Measurements from ENCODE around the gene PEAK1.

PEAK1 gene

DNA sequence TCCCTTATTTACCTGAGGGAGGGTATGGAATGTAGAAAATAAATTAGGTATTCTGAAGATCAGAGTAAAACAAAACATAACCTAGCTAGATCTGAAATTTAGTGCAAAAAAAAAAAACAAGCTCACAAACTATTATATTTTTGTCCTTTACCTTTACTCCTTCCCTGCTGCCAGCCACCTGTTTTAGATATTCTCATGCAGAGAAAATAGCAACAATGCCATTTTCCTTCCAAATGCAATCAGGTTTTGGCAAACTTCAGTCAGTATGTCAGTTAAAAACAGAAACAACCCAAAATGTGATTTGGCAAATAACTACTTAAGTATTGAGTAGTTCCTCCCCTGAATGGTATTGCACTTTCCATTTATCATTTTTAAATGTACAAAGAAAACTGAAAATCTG lies 35.8 kb downstream of the PEAK1 start:
- no peak overlapping the region for H3K4me3 ChIP-seq (ENCODE audit: low read length)
- no peaks in the 10 kb centered on the region for H3K27me3 ChIP-seq (ENCODE audit: insufficient read depth, low read length, poor library complexity)
- H3K27ac ChIP-seq (ENCODE audit: low read depth, low read length) = no peak overlapping the region
- no peak overlapping the region for H4K8ac ChIP-seq (ENCODE audit: low read depth, low read length)
- no peak overlapping the region for H3K18ac ChIP-seq (ENCODE audit: low read length)
- H2BK120ac ChIP-seq (ENCODE audit: low read depth, low read length) = no peak overlapping the region
- H3K4me2 ChIP-seq (ENCODE audit: low read length) = no peak overlapping the region
- no peaks in the 10 kb centered on the region for H3K4me1 ChIP-seq (ENCODE audit: control insufficient read depth, low read depth, low read length)
- H3K79me2 ChIP-seq (ENCODE audit: control insufficient read depth, insufficient read depth, low read length) = no peaks in the 10 kb centered on the region
- no peak overlapping the region for H2BK15ac ChIP-seq (replicated peaks; ENCODE audit: low read depth)
- no peak for DNase-seq
- H3K36me3 ChIP-seq (ENCODE audit: control insufficient read depth, insufficient read depth, low read length) = no peaks in the 10 kb centered on the region
- H3K9ac ChIP-seq (ENCODE audit: low read length) = no peak overlapping the region
- no peak overlapping the region for H4K5ac ChIP-seq (ENCODE audit: low read length)
- no peak overlapping the region for H2BK5ac ChIP-seq (ENCODE audit: low read length)
- no peak overlapping the region for H3K4ac ChIP-seq (ENCODE audit: low read depth, low read length)
- H3K79me1 ChIP-seq (ENCODE audit: low read length) = peaks cover 2% of the 10 kb centered on the region
- no peak overlapping the region for H3K23ac ChIP-seq (ENCODE audit: low read length)
- H3K56ac ChIP-seq (ENCODE audit: low read length) = no peak overlapping the region
- no peak overlapping the region for H2AK5ac ChIP-seq (ENCODE audit: low read length)

DNA sequence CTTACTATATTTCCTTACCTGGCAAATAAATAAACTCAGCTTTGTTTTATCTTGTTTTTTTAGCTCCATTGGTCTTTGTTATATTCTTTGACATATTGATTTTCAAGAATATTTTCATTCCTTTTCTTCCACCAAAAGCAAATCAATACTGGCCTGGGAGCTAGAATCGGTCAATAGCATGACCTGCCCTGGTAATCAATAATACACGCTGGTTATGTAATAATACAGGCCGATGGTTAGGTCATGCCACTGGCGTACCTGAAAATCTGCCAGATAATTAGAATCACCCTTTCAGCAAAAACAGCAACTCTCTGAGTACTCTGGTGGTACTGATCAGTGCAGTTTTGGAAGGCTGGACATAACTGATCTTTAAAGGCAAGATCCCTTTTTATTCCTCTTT lies 39.9 kb downstream of the PEAK1 start:
- Histone ChIP-seq H3K9ac (ENCODE audit: low read length) (no peak overlapping the region), H3K4me1 (ENCODE audit: control insufficient read depth, low read depth, low read length) (no peaks in the 10 kb centered on the region), H2BK5ac (ENCODE audit: low read length) (no peak overlapping the region), H3K27ac (ENCODE audit: low read depth, low read length) (no peak overlapping the region), H2BK120ac (ENCODE audit: low read depth, low read length) (no peak overlapping the region), H3K4me3 (ENCODE audit: low read length) (no peak overlapping the region), H3K79me1 (ENCODE audit: low read length) (peaks cover 2% of the 10 kb centered on the region), H3K79me2 (ENCODE audit: control insufficient read depth, insufficient read depth, low read length) (no peaks in the 10 kb centered on the region), H3K4me2 (ENCODE audit: low read length) (no peak overlapping the region), H2BK15ac (replicated peaks; ENCODE audit: low read depth) (no peak overlapping the region), H3K23ac (ENCODE audit: low read length) (no peak overlapping the region), H3K56ac (ENCODE audit: low read length) (no peak overlapping the region), H4K8ac (ENCODE audit: low read depth, low read length) (no peak overlapping the region), H3K27me3 (ENCODE audit: insufficient read depth, low read length, poor library complexity) (no peaks in the 10 kb centered on the region), H3K18ac (ENCODE audit: low read length) (no peak overlapping the region), H3K36me3 (ENCODE audit: control insufficient read depth, insufficient read depth, low read length) (no peaks in the 10 kb centered on the region), H4K5ac (ENCODE audit: low read length) (no peak overlapping the region), H3K4ac (ENCODE audit: low read depth, low read length) (no peak overlapping the region), H2AK5ac (ENCODE audit: low read length) (no peak overlapping the region)
- DNase-seq = no peak
- WGBS (ENCODE audit: extremely low coverage, insufficient coverage, low lambda C conversion rate) = no CpG with 5 or more reads among the region's 4 CpGs

DNA sequence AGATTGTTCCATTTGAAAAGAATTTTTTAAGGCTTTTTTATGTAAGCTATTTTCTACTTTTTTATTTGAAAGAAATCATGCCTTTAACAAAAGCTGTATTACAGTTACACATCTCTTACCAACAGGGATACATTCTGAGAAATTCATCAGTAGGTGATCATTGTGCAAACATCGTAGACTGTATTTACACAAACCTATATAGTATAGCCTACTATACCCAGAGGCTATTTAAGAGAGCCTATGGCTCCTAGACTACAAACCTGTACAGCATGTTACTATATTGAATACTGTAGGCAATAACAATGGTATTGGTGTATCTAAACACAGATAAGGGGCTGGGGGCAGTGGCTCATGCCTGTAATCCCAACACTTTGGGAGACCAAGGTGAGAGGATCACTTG lies 43.1 kb downstream of the PEAK1 start:
- H2AK5ac ChIP-seq (ENCODE audit: low read length) = no peak overlapping the region
- no peak overlapping the region for H3K9ac ChIP-seq (ENCODE audit: low read length)
- H3K4me3 ChIP-seq (ENCODE audit: low read length) = no peak overlapping the region
- H2BK15ac ChIP-seq (replicated peaks; ENCODE audit: low read depth) = no peak overlapping the region
- peaks cover 2% of the 10 kb centered on the region for H3K79me1 ChIP-seq (ENCODE audit: low read length)
- no peak for DNase-seq
- H3K36me3 ChIP-seq (ENCODE audit: control insufficient read depth, insufficient read depth, low read length) = no peaks in the 10 kb centered on the region
- no peak overlapping the region for H2BK120ac ChIP-seq (ENCODE audit: low read depth, low read length)
- no peaks in the 10 kb centered on the region for H3K79me2 ChIP-seq (ENCODE audit: control insufficient read depth, insufficient read depth, low read length)
- H3K4me1 ChIP-seq (ENCODE audit: control insufficient read depth, low read depth, low read length) = no peaks in the 10 kb centered on the region
- no peak overlapping the region for H3K4ac ChIP-seq (ENCODE audit: low read depth, low read length)
- H4K8ac ChIP-seq (ENCODE audit: low read depth, low read length) = no peak overlapping the region
- no peaks in the 10 kb centered on the region for H3K27me3 ChIP-seq (ENCODE audit: insufficient read depth, low read length, poor library complexity)
- no peak overlapping the region for H3K56ac ChIP-seq (ENCODE audit: low read length)
- no peak overlapping the region for H3K27ac ChIP-seq (ENCODE audit: low read depth, low read length)
- WGBS (ENCODE audit: extremely low coverage, insufficient coverage, low lambda C conversion rate) = no CpG with 5 or more reads among the region's 1 CpG
- H3K18ac ChIP-seq (ENCODE audit: low read length) = no peak overlapping the region
- no peak overlapping the region for H4K5ac ChIP-seq (ENCODE audit: low read length)
- H2BK5ac ChIP-seq (ENCODE audit: low read length) = no peak overlapping the region
- H3K23ac ChIP-seq (ENCODE audit: low read length) = no peak overlapping the region
- no peak overlapping the region for H3K4me2 ChIP-seq (ENCODE audit: low read length)

DNA sequence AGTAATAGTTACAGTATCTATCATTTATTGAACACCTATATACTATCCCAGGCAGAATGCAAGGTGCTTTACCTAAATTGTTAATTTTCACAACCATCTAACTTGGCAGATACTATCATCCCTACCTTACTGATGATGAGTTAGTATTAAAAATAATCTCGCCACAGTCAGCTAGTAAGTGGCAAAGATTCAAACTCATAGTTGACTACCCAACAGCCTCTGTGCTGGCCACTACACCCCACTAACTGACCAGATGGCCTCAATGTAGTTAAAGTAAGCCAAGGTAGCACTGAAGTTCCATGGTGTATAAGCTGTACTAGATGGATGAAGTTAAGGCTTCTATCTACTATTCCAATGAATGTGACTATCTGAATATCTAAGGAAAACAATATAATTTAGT lies 44.8 kb downstream of the PEAK1 start:
- Histone ChIP-seq H3K56ac (ENCODE audit: low read length) (no peak overlapping the region), H3K79me2 (ENCODE audit: control insufficient read depth, insufficient read depth, low read length) (no peaks in the 10 kb centered on the region), H2BK120ac (ENCODE audit: low read depth, low read length) (no peak overlapping the region), H3K27me3 (ENCODE audit: insufficient read depth, low read length, poor library complexity) (no peaks in the 10 kb centered on the region), H3K27ac (ENCODE audit: low read depth, low read length) (no peak overlapping the region), H3K79me1 (ENCODE audit: low read length) (no peaks in the 10 kb centered on the region), H2BK5ac (ENCODE audit: low read length) (no peak overlapping the region), H3K4me3 (ENCODE audit: low read length) (no peak overlapping the region), H3K18ac (ENCODE audit: low read length) (no peak overlapping the region), H3K4me2 (ENCODE audit: low read length) (no peak overlapping the region), H3K4me1 (ENCODE audit: control insufficient read depth, low read depth, low read length) (no peaks in the 10 kb centered on the region), H3K9ac (ENCODE audit: low read length) (no peak overlapping the region), H3K23ac (ENCODE audit: low read length) (no peak overlapping the region), H2AK5ac (ENCODE audit: low read length) (no peak overlapping the region), H2BK15ac (replicated peaks; ENCODE audit: low read depth) (no peak overlapping the region), H4K5ac (ENCODE audit: low read length) (no peak overlapping the region), H4K8ac (ENCODE audit: low read depth, low read length) (no peak overlapping the region), H3K36me3 (ENCODE audit: control insufficient read depth, insufficient read depth, low read length) (no peaks in the 10 kb centered on the region), H3K4ac (ENCODE audit: low read depth, low read length) (no peak overlapping the region)
- no CpG with 5 or more reads among the region's 1 CpG for WGBS (ENCODE audit: extremely low coverage, insufficient coverage, low lambda C conversion rate)
- DNase-seq = no peak

DNA sequence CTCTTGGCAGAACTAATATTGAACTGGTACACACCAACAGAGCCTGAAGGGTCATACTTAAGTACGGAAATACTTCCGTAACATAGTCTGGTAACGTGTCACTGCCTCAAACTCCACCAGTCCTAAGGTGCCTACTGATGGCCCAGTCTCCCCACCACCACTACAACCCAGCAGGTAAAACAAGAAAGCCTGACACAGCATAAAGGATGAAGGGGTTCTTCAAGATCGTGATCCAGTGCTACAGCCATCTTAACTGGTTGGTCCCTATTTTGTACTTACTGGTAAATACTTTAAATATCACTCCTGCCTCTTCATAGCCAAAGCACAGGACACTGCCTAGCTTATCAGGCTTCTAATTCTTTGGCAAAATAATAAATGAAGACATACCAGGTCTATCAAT lies 46.5 kb downstream of the PEAK1 start:
- no peaks in the 10 kb centered on the region for H3K79me1 ChIP-seq (ENCODE audit: low read length)
- no peak overlapping the region for H2BK15ac ChIP-seq (replicated peaks; ENCODE audit: low read depth)
- no peak overlapping the region for H3K4ac ChIP-seq (ENCODE audit: low read depth, low read length)
- H4K5ac ChIP-seq (ENCODE audit: low read length) = no peak overlapping the region
- no peak overlapping the region for H3K27ac ChIP-seq (ENCODE audit: low read depth, low read length)
- no peak overlapping the region for H3K4me3 ChIP-seq (ENCODE audit: low read length)
- no peak overlapping the region for H3K18ac ChIP-seq (ENCODE audit: low read length)
- no peaks in the 10 kb centered on the region for H3K27me3 ChIP-seq (ENCODE audit: insufficient read depth, low read length, poor library complexity)
- H3K4me2 ChIP-seq (ENCODE audit: low read length) = no peak overlapping the region
- no peak overlapping the region for H3K23ac ChIP-seq (ENCODE audit: low read length)
- no peaks in the 10 kb centered on the region for H3K4me1 ChIP-seq (ENCODE audit: control insufficient read depth, low read depth, low read length)
- no peak for DNase-seq
- H3K79me2 ChIP-seq (ENCODE audit: control insufficient read depth, insufficient read depth, low read length) = no peaks in the 10 kb centered on the region
- no peak overlapping the region for H2BK5ac ChIP-seq (ENCODE audit: low read length)
- H3K36me3 ChIP-seq (ENCODE audit: control insufficient read depth, insufficient read depth, low read length) = no peaks in the 10 kb centered on the region
- H2BK120ac ChIP-seq (ENCODE audit: low read depth, low read length) = no peak overlapping the region
- no peak overlapping the region for H2AK5ac ChIP-seq (ENCODE audit: low read length)
- no peak overlapping the region for H3K9ac ChIP-seq (ENCODE audit: low read length)
- H3K56ac ChIP-seq (ENCODE audit: low read length) = no peak overlapping the region
- no CpG with 5 or more reads among the region's 4 CpGs for WGBS (ENCODE audit: extremely low coverage, insufficient coverage, low lambda C conversion rate)
- H4K8ac ChIP-seq (ENCODE audit: low read depth, low read length) = no peak overlapping the region

DNA sequence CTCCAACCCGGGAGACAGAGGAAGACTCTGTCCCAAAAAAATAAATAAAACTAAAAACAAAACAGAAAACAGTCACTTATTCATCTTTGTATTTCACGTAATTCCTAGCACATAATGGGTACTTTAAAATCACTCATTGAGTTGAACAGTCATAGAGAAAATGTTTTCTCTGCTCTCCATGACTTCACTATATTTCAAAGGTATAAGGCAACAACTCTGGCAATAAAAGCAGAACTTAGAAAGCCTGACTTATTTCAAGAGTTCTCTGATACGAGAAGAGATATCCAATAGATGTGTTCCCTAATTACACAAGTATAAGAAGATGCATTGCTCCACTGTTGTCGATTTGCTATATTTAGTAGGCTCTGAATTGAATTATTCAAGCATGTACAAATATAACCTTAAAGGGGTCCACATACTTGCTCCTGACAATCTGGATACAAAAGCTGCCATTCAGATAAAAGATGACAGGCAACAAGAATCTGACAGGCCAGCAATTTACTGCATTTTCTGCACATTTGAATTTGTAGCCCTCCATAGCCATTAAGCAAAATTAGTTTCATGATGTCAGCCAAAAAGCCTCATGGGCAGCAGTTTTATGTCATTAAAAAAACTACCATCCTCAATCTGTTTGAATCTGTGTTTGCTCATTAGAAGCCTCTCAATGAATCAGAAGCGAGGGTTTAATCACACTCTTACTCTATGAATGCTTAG lies 47.9 kb downstream of the PEAK1 start:
- no peak overlapping the region for H3K27ac ChIP-seq (ENCODE audit: low read depth, low read length)
- H2AK5ac ChIP-seq (ENCODE audit: low read length) = no peak overlapping the region
- H3K4me3 ChIP-seq (ENCODE audit: low read length) = no peak overlapping the region

More for the DNA sequence above, 47.9 kb downstream of the PEAK1 start:
- H3K4ac ChIP-seq (ENCODE audit: low read depth, low read length) = no peak overlapping the region
- no peaks in the 10 kb centered on the region for H3K36me3 ChIP-seq (ENCODE audit: control insufficient read depth, insufficient read depth, low read length)
- no peak overlapping the region for H4K8ac ChIP-seq (ENCODE audit: low read depth, low read length)
- no peak overlapping the region for H3K56ac ChIP-seq (ENCODE audit: low read length)
- no peak overlapping the region for H2BK15ac ChIP-seq (replicated peaks; ENCODE audit: low read depth)
- no peak overlapping the region for H3K9ac ChIP-seq (ENCODE audit: low read length)
- H3K79me2 ChIP-seq (ENCODE audit: control insufficient read depth, insufficient read depth, low read length) = no peaks in the 10 kb centered on the region
- WGBS (ENCODE audit: extremely low coverage, insufficient coverage, low lambda C conversion rate) = no CpG with 5 or more reads among the region's 5 CpGs
- H3K4me1 ChIP-seq (ENCODE audit: control insufficient read depth, low read depth, low read length) = no peaks in the 10 kb centered on the region
- no peak overlapping the region for H4K5ac ChIP-seq (ENCODE audit: low read length)
- no peaks in the 10 kb centered on the region for H3K27me3 ChIP-seq (ENCODE audit: insufficient read depth, low read length, poor library complexity)
- no peak overlapping the region for H2BK5ac ChIP-seq (ENCODE audit: low read length)
- H2BK120ac ChIP-seq (ENCODE audit: low read depth, low read length) = no peak overlapping the region
- no peak overlapping the region for H3K23ac ChIP-seq (ENCODE audit: low read length)
- no peaks in the 10 kb centered on the region for H3K79me1 ChIP-seq (ENCODE audit: low read length)
- no peak for DNase-seq
- H3K18ac ChIP-seq (ENCODE audit: low read length) = no peak overlapping the region
- H3K4me2 ChIP-seq (ENCODE audit: low read length) = no peak overlapping the region

All from mesendoderm (in vitro differentiated cells).